WTC11 (cell line): ENCODE measurements around the gene TXNRD1. TPM values are rescaled to one million over a fixed set of nuclear protein-coding genes. Genes with fewer than 3 reads are reported as not detected.

Experiments
- ATAC-seq: fragments of 200-7000 bp; cut with Tn5 transposase; 2 replicates; pipeline ENCODE4 v1.10.0; 2021; ENCODE audit warnings: mild to moderate bottlenecking, moderate library complexity
- CTCF ChIA-PET: fragments of 300-600 bp; sonication (Branson Sonifier 250); formaldehyde crosslinking; loops from one replicate; lab custom pipeline; 2021; ENCODE audit warnings: antibody characterized with exemption; lab: Charles Lee
- POLR2A ChIA-PET: fragments of 350-600 bp; sonication (Branson Sonifier 250); formaldehyde crosslinking; loops from one replicate; lab custom pipeline; 2021; ENCODE audit warnings: antibody characterized with exemption; lab: Charles Lee
- DNase-seq: peaks from one replicate; pipeline ENCODE4 v3.0.0; 2021; ENCODE audit warnings: low spot score
- H3K27ac Mint-ChIP-seq: 2 replicates; pipeline ENCODE4 v1.8.0; 2021; ENCODE audit warnings: mixed read lengths
- H3K27me3 Mint-ChIP-seq: 2 replicates; pipeline ENCODE4 v1.8.0; 2021; ENCODE audit warnings: low read depth, mild to moderate bottlenecking, moderate library complexity, mixed read lengths
- H3K36me3 Mint-ChIP-seq: 2 replicates; pipeline ENCODE4 v1.8.0; 2021; ENCODE audit warnings: mixed read lengths
- H3K4me1 Mint-ChIP-seq: 2 replicates; pipeline ENCODE4 v1.8.0; 2022; ENCODE audit warnings: mixed read lengths
- H3K4me3 Mint-ChIP-seq: 2 replicates; pipeline ENCODE4 v1.8.0; 2021; ENCODE audit warnings: mild to moderate bottlenecking, moderate library complexity, mixed read lengths
- H3K9me3 Mint-ChIP-seq: 2 replicates; pipeline ENCODE4 v1.8.0; 2021; ENCODE audit warnings: mixed read lengths
- CBFB ChIP-seq: sonication (generic); formaldehyde crosslinking; IDR thresholded peaks from 2 replicates; pipeline ENCODE4 v1.8.1; 2022; ENCODE audit warnings: mild to moderate bottlenecking, low read depth, missing genetic modification reagents
- CDX4 ChIP-seq: fragments of 250-450 bp; sonication (Bioruptor Pico); IDR thresholded peaks from 2 replicates; pipeline ENCODE4 v1.9.0; 2021; ENCODE audit warnings: moderate library complexity, mild to moderate bottlenecking, inconsistent platforms, borderline replicate concordance
- E2F5 ChIP-seq: sonication (generic); formaldehyde crosslinking; IDR thresholded peaks from 2 replicates; pipeline ENCODE4 v1.8.1; 2022; ENCODE audit warnings: mild to moderate bottlenecking, moderate library complexity, missing genetic modification reagents
- ERG ChIP-seq: fragments of 250-450 bp; sonication (Bioruptor Pico); IDR thresholded peaks from 2 replicates; pipeline ENCODE4 v1.8.0; 2021; ENCODE audit warnings: mild to moderate bottlenecking
- GRHL2 ChIP-seq: fragments of 250-450 bp; sonication (Bioruptor Pico); IDR thresholded peaks from 2 replicates; pipeline ENCODE4 v1.8.0; 2022; ENCODE audit warnings: mild to moderate bottlenecking, moderate library complexity; ENCODE audit not compliant: insufficient replicate concordance, severe bottlenecking
- JUN ChIP-seq: sonication (generic); formaldehyde crosslinking; IDR thresholded peaks from 2 replicates; pipeline ENCODE4 v1.8.0; 2023; ENCODE audit warnings: mild to moderate bottlenecking, missing genetic modification reagents
- KAT7 ChIP-seq: sonication (generic); formaldehyde crosslinking; IDR thresholded peaks from 2 replicates; pipeline ENCODE4 v1.8.1; 2023; ENCODE audit warnings: missing genetic modification reagents, mild to moderate bottlenecking, borderline replicate concordance
- MXD4 ChIP-seq: fragments of 250-450 bp; sonication (Bioruptor Pico); IDR thresholded peaks from 2 replicates; pipeline ENCODE4 v1.8.0; 2021; ENCODE audit warnings: mild to moderate bottlenecking, moderate library complexity, borderline replicate concordance
- MYBL2 ChIP-seq: sonication (generic); formaldehyde crosslinking; IDR thresholded peaks from 2 replicates; pipeline ENCODE4 v1.8.1; 2023; ENCODE audit warnings: mild to moderate bottlenecking, moderate library complexity, missing genetic modification reagents
- NR1H2 ChIP-seq: sonication (generic); formaldehyde crosslinking; IDR thresholded peaks from 2 replicates; pipeline ENCODE4 v1.9.0; 2021; ENCODE audit warnings: mild to moderate bottlenecking, moderate library complexity, missing genetic modification reagents
- RORB ChIP-seq: fragments of 250-450 bp; sonication (Bioruptor Pico); IDR thresholded peaks from 2 replicates; pipeline ENCODE4 v1.9.0; 2021; ENCODE audit warnings: mild to moderate bottlenecking
- SP1 ChIP-seq: sonication (generic); formaldehyde crosslinking; conservative IDR thresholded peaks from 2 replicates; pipeline ENCODE4 v1.8.1; 2022; ENCODE audit warnings: missing genetic modification reagents
- STAT6 ChIP-seq: sonication (generic); formaldehyde crosslinking; conservative IDR thresholded peaks from 2 replicates; pipeline ENCODE4 v1.8.1; 2023; ENCODE audit warnings: mild to moderate bottlenecking, low read depth, missing genetic modification reagents, moderate library complexity
- TEAD1 ChIP-seq: sonication (generic); formaldehyde crosslinking; IDR thresholded peaks from 2 replicates; pipeline ENCODE4 v1.8.0; 2022; ENCODE audit warnings: mild to moderate bottlenecking, missing genetic modification reagents
- TP53 ChIP-seq: sonication (generic); formaldehyde crosslinking; IDR thresholded peaks from 2 replicates; pipeline ENCODE4 v1.8.1; 2023; ENCODE audit warnings: mild to moderate bottlenecking, missing genetic modification reagents
- ZNF138 ChIP-seq: sonication (generic); formaldehyde crosslinking; conservative IDR thresholded peaks from 2 replicates; pipeline ENCODE4 v1.8.1; 2022; ENCODE audit warnings: mild to moderate bottlenecking, moderate library complexity, missing genetic modification reagents
- ZNF232 ChIP-seq: sonication (generic); formaldehyde crosslinking; IDR thresholded peaks from 2 replicates; pipeline ENCODE4 v1.8.0; 2022; ENCODE audit warnings: mild to moderate bottlenecking, missing genetic modification reagents
- ZNF416 ChIP-seq: fragments of 250-450 bp; sonication (Bioruptor Pico); IDR thresholded peaks from 2 replicates; pipeline ENCODE4 v1.9.0; 2021; ENCODE audit warnings: mild to moderate bottlenecking, inconsistent platforms
- ZNF512 ChIP-seq: sonication (generic); formaldehyde crosslinking; IDR thresholded peaks from 2 replicates; pipeline ENCODE4 v1.8.1; 2022; ENCODE audit warnings: missing genetic modification reagents, borderline replicate concordance
- ZNF532 ChIP-seq: fragments of 250-450 bp; sonication (Bioruptor Pico); IDR thresholded peaks from 2 replicates; pipeline ENCODE4 v1.9.0; 2021; ENCODE audit warnings: mild to moderate bottlenecking, borderline replicate concordance
- total RNA-seq: library from RNA; stranded (reverse); gene quantifications from 3 replicates; pipeline ENCODE4 v1.2.3, GENCODE V29; 2021

TXNRD1 gene
- total RNA-seq, 1 experiment from 2014 or later, result 113 TPM

GRCh38 chr12:104312654-104313053 is 97.1 kb downstream of the TXNRD1 start:
- no peaks in the 10 kb centered on the region for H3K9me3 Mint-ChIP-seq
- CTCF ChIA-PET, result no interaction called here
- TF ChIP-seq CDX4 (CRISPR knock-in tag), result no peak
- TF ChIP-seq ERG (CRISPR knock-in tag), result no peak
- no peak for TF ChIP-seq STAT6 (CRISPR knock-in tag)
- no peak for TF ChIP-seq SP1 (CRISPR knock-in tag)
- no peak for TF ChIP-seq MXD4 (CRISPR knock-in tag)
- no peak for TF ChIP-seq ZNF232 (CRISPR knock-in tag)
- TF ChIP-seq RORB (CRISPR knock-in tag), result no peak
- no peak for TF ChIP-seq E2F5 (CRISPR knock-in tag)
- no peak for TF ChIP-seq ZNF512
- TF ChIP-seq TEAD1 (CRISPR knock-in tag), result no peak
- no peak overlapping the region for H3K4me3 Mint-ChIP-seq
- H3K27ac Mint-ChIP-seq, result no peak overlapping the region
- peaks cover 52% of the 10 kb centered on the region for H3K36me3 Mint-ChIP-seq
- no peaks in the 10 kb centered on the region for H3K27me3 Mint-ChIP-seq
- DNase-seq, result no peak
- POLR2A ChIA-PET, result no interaction called here
- H3K4me1 Mint-ChIP-seq, result peaks cover 12% of the 10 kb centered on the region
- ATAC-seq, result no peak

GRCh38 chr12:104313568-104314241 is 98.1 kb downstream of the TXNRD1 start:
- no peak for TF ChIP-seq ZNF138 (CRISPR knock-in tag)
- no peaks in the 10 kb centered on the region for H3K27me3 Mint-ChIP-seq
- DNase-seq (no peak), ATAC-seq (no peak)
- H3K4me3 Mint-ChIP-seq, result no peak overlapping the region
- H3K36me3 Mint-ChIP-seq, result peaks cover 56% of the 10 kb centered on the region
- CTCF ChIA-PET, result no interaction called here
- H3K9me3 Mint-ChIP-seq, result no peaks in the 10 kb centered on the region
- no peak overlapping the region for H3K27ac Mint-ChIP-seq
- H3K4me1 Mint-ChIP-seq, result peaks cover 8% of the 10 kb centered on the region
- POLR2A ChIA-PET, result interaction anchor here (0.6 kb wide), 1 partner anchor 882 kb away, joined by 3 read pairs; no protein-coding TSS in a partner anchor

- H3K36me3 Mint-ChIP-seq, result peaks cover 59% of the 10 kb centered on the region
- no peaks in the 10 kb centered on the region for H3K27me3 Mint-ChIP-seq
- no peak overlapping the region for H3K4me3 Mint-ChIP-seq
- H3K9me3 Mint-ChIP-seq, result no peaks in the 10 kb centered on the region
- H3K27ac Mint-ChIP-seq, result no peak overlapping the region
- ATAC-seq, result no peak
- H3K4me1 Mint-ChIP-seq, result peaks cover 6% of the 10 kb centered on the region
- ChIA-PET CTCF (no interaction called here), POLR2A (no interaction called here)
- no peak for DNase-seq
- TF ChIP-seq JUN (CRISPR knock-in tag), result no peak
- no peak for TF ChIP-seq KAT7 (CRISPR knock-in tag)
- no peak for TF ChIP-seq GRHL2
- TF ChIP-seq CBFB, result no peak
- TF ChIP-seq MYBL2 (CRISPR knock-in tag), result no peak
- TF ChIP-seq E2F5 (CRISPR knock-in tag), result no peak
- no peak for TF ChIP-seq NR1H2 (CRISPR knock-in tag)
- no peak for TF ChIP-seq TP53
- TF ChIP-seq ZNF532 (CRISPR knock-in tag), result no peak
- TF ChIP-seq ZNF416 (CRISPR knock-in tag), result no peak
Measured at GRCh38 chr12:104314242-104314614, 98.6 kb downstream of the TXNRD1 start.
